Measurements from ENCODE around the gene USP32. TPM values are rescaled to one million over a fixed set of nuclear protein-coding genes. Genes with fewer than 3 reads are reported as not detected.

USP32 gene
- total RNA-seq, 1 donor: 59.1 TPM

- no peak for DNase-seq (ENCODE audit: low read depth)
- no peak for TF ChIP-seq CTCF (IDR thresholded peaks at IDR 0.05; ENCODE audit: insufficient read depth, low read length)
- no peak overlapping the region for H3K4me3 ChIP-seq (ENCODE audit: low read depth, low read length)
Measured at GRCh38 chr17:60129164-60129563, 262.8 kb downstream of the USP32 start.

Small RNAs within 50 kb of the gene (small RNA-seq; reads per million reads assigned to genes)
- gene SCARNA20: 9,240 reads per million, percentile 100 among the genes with 10 or more reads in this experiment

Other genes with a start within 250 kb of the USP32 start
- gene CA4, start 242.2 kb downstream of the USP32 start, total RNA-seq (ENCODE audit: low replicate concordance): not detected in 2 replicates
- gene CHCT1, start 30.4 kb upstream of the USP32 start, total RNA-seq (ENCODE audit: low replicate concordance): not detected in 2 replicates
- 44.6 and 47.0 TPM in 2 replicates for gene APPBP2, start 134.1 kb upstream of the USP32 start, total RNA-seq (ENCODE audit: low replicate concordance)
- 8.7 and 24.6 TPM in 2 replicates for gene PPM1D, start 208.1 kb upstream of the USP32 start, total RNA-seq (ENCODE audit: low replicate concordance)